Activated B cell treated with CpG ODN at 0.5 μM for 24 hours (primary cell): ENCODE measurements around the gene INPP4B. TPM values are rescaled to one million over a fixed set of nuclear protein-coding genes. Genes with fewer than 3 reads are reported as not detected.

Experiments
- ATAC-seq: fragments of 200-7000 bp; cut with Tn5 transposase; one replicate; pipeline ENCODE4 v1.10.0; 2021; ENCODE audit warnings: low read depth, mild to moderate bottlenecking, moderate library complexity
- CTCF ChIA-PET: fragments of 350-600 bp; sonication (Branson Sonifier 250); formaldehyde crosslinking; loops from one replicate; lab custom pipeline; 2021; ENCODE audit warnings: antibody characterized with exemption; lab: Charles Lee
- POLR2A ChIA-PET: fragments of 350-600 bp; sonication (Branson Sonifier 250); formaldehyde crosslinking; loops from one replicate; lab custom pipeline; 2021; ENCODE audit warnings: antibody characterized with exemption; lab: Charles Lee
- DNase-seq: peaks from one replicate; pipeline ENCODE4 v3.0.0; 2022
- H3K27ac Mint-ChIP-seq: one replicate; pipeline ENCODE4 v1.8.0; 2020; ENCODE audit warnings: mixed read lengths
- H3K27me3 Mint-ChIP-seq: one replicate; pipeline ENCODE4 v1.8.0; 2021; ENCODE audit warnings: mixed read lengths
- H3K36me3 Mint-ChIP-seq: one replicate; pipeline ENCODE4 v1.8.0; 2021; ENCODE audit warnings: low read depth, mixed read lengths
- H3K4me1 Mint-ChIP-seq: one replicate; pipeline ENCODE4 v1.8.0; 2021; ENCODE audit warnings: mixed read lengths
- H3K4me3 Mint-ChIP-seq: one replicate; pipeline ENCODE4 v1.8.0; 2020; ENCODE audit warnings: mild to moderate bottlenecking, mixed read lengths
- H3K9me3 Mint-ChIP-seq: one replicate; pipeline ENCODE4 v1.8.0; 2020; ENCODE audit warnings: mixed read lengths
- CTCF ChIP-seq: fragments of 200-600 bp; IDR thresholded peaks from one replicate; pipeline ENCODE4 v1.8.0; 2022; ENCODE audit warnings: antibody characterized with exemption, mild to moderate bottlenecking
- intact Hi-C: fragments of 100-400 bp; cut with micrococcal nuclease; formaldehyde crosslinking; loops from one replicate; pipeline ENCODE4 v1.15.1; 2024
- total RNA-seq: library from RNA; stranded (reverse); gene quantifications from 2 replicates; pipeline ENCODE4 v1.2.3, GENCODE V29; 2022

INPP4B gene
- total RNA-seq, 1 donor from 2014 or later, result 0.11 TPM

- no peaks in the 10 kb centered on the region for H3K36me3 Mint-ChIP-seq
- H3K4me1 Mint-ChIP-seq, result peaks cover 16% of the 10 kb centered on the region
- peak overlapping the region; percentile 76 for H3K4me3 Mint-ChIP-seq
- no peak for TF ChIP-seq CTCF
- no peak for DNase-seq
- no peak for ATAC-seq
- POLR2A ChIA-PET, result no interaction called here
- H3K27me3 Mint-ChIP-seq, result peaks cover 42% of the 10 kb centered on the region
- intact Hi-C loops, result loop anchor here (2.0 to 5.0 kb wide), 4 partner anchors 493 to 1983 kb away; no protein-coding TSS in a partner anchor
- H3K27ac Mint-ChIP-seq, result no peak overlapping the region
- CTCF ChIA-PET, result no interaction called here
- H3K9me3 Mint-ChIP-seq, result no peaks in the 10 kb centered on the region
Measured at GRCh38 chr4:142845293-142846107, 601 bp downstream of the INPP4B start.

GRCh38 chr4:142844782-142845181, 1.3 kb downstream of the INPP4B start:
- Mint-ChIP-seq H3K4me3 (no peak overlapping the region), H3K36me3 (no peaks in the 10 kb centered on the region), H3K4me1 (peaks cover 16% of the 10 kb centered on the region), H3K9me3 (no peaks in the 10 kb centered on the region), H3K27me3 (peaks cover 38% of the 10 kb centered on the region), H3K27ac (no peak overlapping the region)
- intact Hi-C loops, result loop anchor here (5.0 kb wide), 2 partner anchors 1497 to 1982 kb away; no protein-coding TSS in a partner anchor
- CTCF ChIA-PET, result no interaction called here
- ATAC-seq (no peak), DNase-seq (no peak)
- POLR2A ChIA-PET, result no interaction called here
- no peak for TF ChIP-seq CTCF

- Mint-ChIP-seq H3K36me3 (no peaks in the 10 kb centered on the region), H3K4me3 (no peak overlapping the region), H3K27me3 (peaks cover 14% of the 10 kb centered on the region), H3K4me1 (peaks cover 4% of the 10 kb centered on the region), H3K9me3 (no peaks in the 10 kb centered on the region), H3K27ac (no peak overlapping the region)
- POLR2A ChIA-PET, result no interaction called here
- intact Hi-C loops, result loop anchor here (1.0 to 5.0 kb wide), 2 partner anchors 487 to 1493 kb away; no protein-coding TSS in a partner anchor
- ATAC-seq (no peak), DNase-seq (no peak)
- CTCF ChIA-PET, result no interaction called here
- no peak for TF ChIP-seq CTCF
Measured at GRCh38 chr4:142840516-142841123, 5.5 kb downstream of the INPP4B start.

- POLR2A ChIA-PET, result no interaction called here
- no peaks in the 10 kb centered on the region for H3K9me3 Mint-ChIP-seq
- DNase-seq (no peak), ATAC-seq (no peak)
- H3K4me3 Mint-ChIP-seq, result no peak overlapping the region
- TF ChIP-seq CTCF, result no peak
- no peak overlapping the region for H3K27ac Mint-ChIP-seq
- intact Hi-C loops, result no loop called here
- CTCF ChIA-PET, result no interaction called here
- peaks cover 2% of the 10 kb centered on the region for H3K27me3 Mint-ChIP-seq
- no peaks in the 10 kb centered on the region for H3K36me3 Mint-ChIP-seq
- no peaks in the 10 kb centered on the region for H3K4me1 Mint-ChIP-seq
Measured at GRCh38 chr4:142838778-142839177, 7.3 kb downstream of the INPP4B start.

GRCh38 chr4:142832022-142832421, 14.1 kb downstream of the INPP4B start:
- Mint-ChIP-seq H3K9me3 (no peaks in the 10 kb centered on the region), H3K27ac (no peak overlapping the region), H3K4me1 (no peaks in the 10 kb centered on the region), H3K36me3 (no peaks in the 10 kb centered on the region), H3K4me3 (no peak overlapping the region), H3K27me3 (no peaks in the 10 kb centered on the region)
- ATAC-seq, result no peak
- TF ChIP-seq CTCF, result no peak
- DNase-seq, result no peak
- intact Hi-C loops, result no loop called here
- POLR2A ChIA-PET, result no interaction called here
- CTCF ChIA-PET, result no interaction called here
